Dedifferentiated amniotic fluid mesenchymal stem cell (primary cell): ENCODE data around the gene COX6A2.
"Not testable (repeated sequence)": the region's sequence is repeated elsewhere in the genome, so short reads cannot be mapped to it uniquely, and the experiment has no call there.

Experiments used
- DNase-seq: peaks from one replicate; pipeline ENCODE4 v3.0.0-alpha.2; 2016; ENCODE audit errors: extremely low spot score

COX6A2 gene

GRCh38 chr16:31438414-31438813 is 10.3 kb upstream of the COX6A2 start:
- no peak for DNase-seq

- no peak for DNase-seq
These were observed 8.3 kb upstream of the COX6A2 start for GRCh38 chr16:31436221-31437045.

- DNase-seq = no peak
These were observed 7.4 kb upstream of the COX6A2 start for GRCh38 chr16:31435341-31436220.

- DNase-seq = no peak
These were observed 2.4 kb upstream of the COX6A2 start for GRCh38 chr16:31430380-31431052.

- no peak for DNase-seq
These were observed 1.6 kb upstream of the COX6A2 start for GRCh38 chr16:31429796-31430195.

- DNase-seq = no peak
These were observed 1.2 kb upstream of the COX6A2 start for GRCh38 chr16:31429314-31429713.

GRCh38 chr16:31428638-31429247 is 583 bp upstream of the COX6A2 start:
- no peak for DNase-seq

- no peak for DNase-seq
These were observed 500 bp downstream of the COX6A2 start for GRCh38 chr16:31427441-31428278.

- DNase-seq = no peak
These were observed 4.4 kb downstream of the COX6A2 start for GRCh38 chr16:31423801-31424200.

GRCh38 chr16:31423241-31423640 is 4.9 kb downstream of the COX6A2 start:
- DNase-seq = no peak

GRCh38 chr16:31421587-31421986 is 6.6 kb downstream of the COX6A2 start:
- DNase-seq = no peak

- DNase-seq = no peak
These were observed 8.1 kb downstream of the COX6A2 start for GRCh38 chr16:31420037-31420436.

- DNase-seq = no peak
These were observed 10.2 kb downstream of the COX6A2 start for GRCh38 chr16:31417916-31418315.

GRCh38 chr16:31417036-31417435 is 11.1 kb downstream of the COX6A2 start:
- not testable (repeated sequence) for DNase-seq

- DNase-seq = no peak
These were observed 11.8 kb downstream of the COX6A2 start for GRCh38 chr16:31416371-31416770.

- DNase-seq = no peak
These were observed 13.5 kb downstream of the COX6A2 start for GRCh38 chr16:31414706-31415105.

- no peak for DNase-seq
These were observed 14.2 kb downstream of the COX6A2 start for GRCh38 chr16:31413943-31414342.

GRCh38 chr16:31413381-31413780 is 14.8 kb downstream of the COX6A2 start:
- no peak for DNase-seq

GRCh38 chr16:31412750-31413149 is 15.4 kb downstream of the COX6A2 start:
- DNase-seq = no peak

GRCh38 chr16:31411024-31411844 is 16.9 kb downstream of the COX6A2 start:
- DNase-seq = no peak
